Glomerular visceral epithelial cell (primary cell): ENCODE data around the gene DNAH8.
A peak's percentile ranks its signal among the peaks of the same experiment; 100 is the strongest.
"Not testable (repeated sequence)": the region's sequence is repeated elsewhere in the genome, so short reads cannot be mapped to it uniquely, and the experiment has no call there.

ENCODE experiments used
- DNase-seq: peaks from one replicate; pipeline ENCODE4 v3.0.0-alpha.2; 2016; ENCODE audit errors: extremely low spot score

The DNAH8 gene

GRCh38 chr6:38837101-38837500 is 122.0 kb downstream of the DNAH8 start:
- DNase-seq, result no peak

- no peak for DNase-seq
Observed at GRCh38 chr6:38843798-38844197, 128.7 kb downstream of the DNAH8 start.

GRCh38 chr6:38845931-38846330 is 130.8 kb downstream of the DNAH8 start:
- DNase-seq, result no peak

- no peak for DNase-seq
Observed at GRCh38 chr6:38846361-38846760, 131.2 kb downstream of the DNAH8 start.

- peak; percentile 18 for DNase-seq
Observed at GRCh38 chr6:38846844-38847243, 131.7 kb downstream of the DNAH8 start.

GRCh38 chr6:38847497-38847896 is 132.4 kb downstream of the DNAH8 start:
- DNase-seq, result no peak

GRCh38 chr6:38848760-38849159 is 133.6 kb downstream of the DNAH8 start:
- DNase-seq, result no peak

GRCh38 chr6:38852215-38852614 is 137.1 kb downstream of the DNAH8 start:
- DNase-seq, result no peak

- DNase-seq, result no peak
Observed at GRCh38 chr6:38853236-38853635, 138.1 kb downstream of the DNAH8 start.

- DNase-seq, result no peak
Observed at GRCh38 chr6:38856492-38856891, 141.4 kb downstream of the DNAH8 start.

- no peak for DNase-seq
Observed at GRCh38 chr6:38857815-38858214, 142.7 kb downstream of the DNAH8 start.

- no peak for DNase-seq
Observed at GRCh38 chr6:38860041-38860440, 144.9 kb downstream of the DNAH8 start.

GRCh38 chr6:38861926-38862401 is 146.9 kb downstream of the DNAH8 start:
- DNase-seq, result no peak

- no peak for DNase-seq
Observed at GRCh38 chr6:38865521-38866174, 150.5 kb downstream of the DNAH8 start.

- DNase-seq, result no peak
Observed at GRCh38 chr6:38867726-38868125, 152.6 kb downstream of the DNAH8 start.

- peak; percentile 38 for DNase-seq
Observed at GRCh38 chr6:38871741-38872568, 156.8 kb downstream of the DNAH8 start.

- no peak for DNase-seq
Observed at GRCh38 chr6:38873001-38873400, 157.9 kb downstream of the DNAH8 start.

- DNase-seq, result not testable (repeated sequence)
Observed at GRCh38 chr6:38873816-38874215, 158.7 kb downstream of the DNAH8 start.

- DNase-seq, result no peak
Observed at GRCh38 chr6:38876475-38876874, 161.4 kb downstream of the DNAH8 start.

- DNase-seq, result no peak
Observed at GRCh38 chr6:38877721-38878120, 162.6 kb downstream of the DNAH8 start.

- DNase-seq, result no peak
Observed at GRCh38 chr6:38882157-38882556, 167.0 kb downstream of the DNAH8 start.

GRCh38 chr6:38897507-38897906 is 182.4 kb downstream of the DNAH8 start:
- DNase-seq, result no peak
